ENCODE data around the gene HCAR1. TPM values are rescaled to one million over a fixed set of nuclear protein-coding genes. Genes with fewer than 3 reads are reported as not detected.

The HCAR1 gene
- total and polyA plus RNA-seq, 2 donors (not counting 1 experiment from before 2014, with no cell fraction given), result 0.06 TPM; not detected in 1

GRCh38 chr12:122754790-122755189 is 24.1 kb upstream of the HCAR1 start:
- 100% methylated on average over 1 of the region's 1 CpG for WGBS (ENCODE audit: insufficient coverage)
- Mint-ChIP-seq H3K27me3 (no peaks in the 10 kb centered on the region), H3K4me3 (no peak overlapping the region), H3K4me1 (peaks cover 48% of the 10 kb centered on the region), H3K27ac (peak overlapping the region; percentile 20), H3K9me3 (ENCODE audit: insufficient read depth) (no peaks in the 10 kb centered on the region)
- no peaks in the 10 kb centered on the region for H3K9me3 ChIP-seq (ENCODE audit: control extremely low read depth in 1 of 3, control insufficient read depth in 2 of 3, insufficient read depth in 1 of 3, low read length in 2 of 3)
- no peak overlapping the region for H3K4me3 ChIP-seq (ENCODE audit: control extremely low read depth in 1 of 5, extremely low read depth in 1 of 5, insufficient read depth in 1 of 5, low read depth in 2 of 5, low read length in 4 of 5)
- peaks cover 25% of the 10 kb centered on the region for H4K20me1 ChIP-seq (ENCODE audit: control insufficient read depth, insufficient read depth, low read length, poor library complexity, severe bottlenecking)
- H3K79me2 ChIP-seq (ENCODE audit: control insufficient read depth, insufficient read depth, low read length), result peaks cover 52% of the 10 kb centered on the region
- intact Hi-C loops (cut with micrococcal nuclease), result loop anchor here (5.0 kb wide), 1 partner anchor 417 kb away; no protein-coding TSS in a partner anchor
- ATAC-seq (ENCODE audit: low read depth) (no peak), DNase-seq (no peak)
- POLR2A ChIA-PET, result interaction anchor here (0.6 kb wide), 1 partner anchor 379 kb away, joined by 10 read pairs; no protein-coding TSS in a partner anchor
- TF ChIP-seq EZH2 (IDR thresholded peaks at IDR 0.05; ENCODE audit: borderline replicate concordance, insufficient read depth, low read depth, low read length, poor library complexity, severe bottlenecking) (no peak), CTCF (IDR thresholded peaks at IDR 0.05) (no peak)
- CTCF ChIA-PET, result no interaction called here
- H2AFZ ChIP-seq (ENCODE audit: insufficient read depth, low read depth, low read length, poor library complexity, severe bottlenecking), result no peak overlapping the region
- H3K27me3 ChIP-seq (replicated peaks in 1 of 4; ENCODE audit: control extremely low read depth in 1 of 4, control insufficient read depth in 3 of 4, insufficient read depth in 4 of 4, low read length in 3 of 4), result no peaks in the 10 kb centered on the region
- no peak overlapping the region for H3K27ac ChIP-seq (ENCODE audit: low read length in 2 of 2)
- H3K4me1 ChIP-seq (ENCODE audit: control insufficient read depth in 2 of 2, insufficient read depth in 2 of 2, low read length in 2 of 2), result peaks cover 13 to 23% of the 10 kb centered on the region in 2 donors
- H3K36me3 ChIP-seq (replicated peaks in 1 of 2; ENCODE audit: control extremely low read depth in 1 of 2, control insufficient read depth in 1 of 2, extremely low read depth in 1 of 2, insufficient read depth in 2 of 2, low read length in 1 of 2), result peaks cover 2 to 57% of the 10 kb centered on the region in 2 experiments
- no peak overlapping the region for H3K9ac ChIP-seq (ENCODE audit: low read length)
- H3K4me2 ChIP-seq (replicated peaks; ENCODE audit: low read depth, low read length, poor library complexity, severe bottlenecking), result no peak overlapping the region

GRCh38 chr12:122753319-122753650 is 22.6 kb upstream of the HCAR1 start:
- no peak for DNase-seq
- POLR2A ChIA-PET, result interaction anchor here (0.6 to 1.7 kb wide), 4 partner anchors 21 to 207 kb away, joined by 3 to 4 read pairs (median 3); partner anchors contain the start of gene CCDC62

More at GRCh38 chr12:122753319-122753650, 22.6 kb upstream of the HCAR1 start:
- peak overlapping the region; percentile 94 for H3K27ac Mint-ChIP-seq
- Histone ChIP-seq H3K79me2 (ENCODE audit: control insufficient read depth, insufficient read depth, low read length) (peaks cover 43% of the 10 kb centered on the region), H3K27ac (ENCODE audit: low read length in 2 of 2) (peak overlapping the region; percentile 75 to 90), H3K27me3 (replicated peaks in 1 of 4; ENCODE audit: control extremely low read depth in 1 of 4, control insufficient read depth in 3 of 4, insufficient read depth in 4 of 4, low read length in 3 of 4) (no peaks in the 10 kb centered on the region), H3K36me3 (replicated peaks in 1 of 2; ENCODE audit: control extremely low read depth in 1 of 2, control insufficient read depth in 1 of 2, extremely low read depth in 1 of 2, insufficient read depth in 2 of 2, low read length in 1 of 2) (peaks cover 0 to 45% of the 10 kb centered on the region in 2 experiments), H3K9ac (ENCODE audit: low read length) (peak overlapping the region; percentile 82), H4K20me1 (ENCODE audit: control insufficient read depth, insufficient read depth, low read length, poor library complexity, severe bottlenecking) (peaks cover 11% of the 10 kb centered on the region), H2AFZ (ENCODE audit: insufficient read depth, low read depth, low read length, poor library complexity, severe bottlenecking) (peak overlapping the region; percentile 88), H3K4me3 (ENCODE audit: control extremely low read depth in 1 of 5, extremely low read depth in 1 of 5, insufficient read depth in 1 of 5, low read depth in 2 of 5, low read length in 4 of 5) (peak overlapping the region; percentile 60 to 83 (median 77)), H3K4me2 (replicated peaks; ENCODE audit: low read depth, low read length, poor library complexity, severe bottlenecking) (peak overlapping the region; percentile 75), H3K4me1 (ENCODE audit: control insufficient read depth in 2 of 2, insufficient read depth in 2 of 2, low read length in 2 of 2) (peaks cover 13 to 23% of the 10 kb centered on the region in 2 donors), H3K9me3 (ENCODE audit: control extremely low read depth in 1 of 3, control insufficient read depth in 2 of 3, insufficient read depth in 1 of 3, low read length in 2 of 3) (no peaks in the 10 kb centered on the region)
- intact Hi-C loops (cut with micrococcal nuclease), result loop anchor here (2.0 to 5.0 kb wide), 3 partner anchors 22 to 416 kb away; partner anchors contain the start of genes ABCB9 and CCDC62
- no peak for TF ChIP-seq EZH2 (IDR thresholded peaks at IDR 0.05; ENCODE audit: borderline replicate concordance, insufficient read depth, low read depth, low read length, poor library complexity, severe bottlenecking)
- no peak for TF ChIP-seq CTCF (IDR thresholded peaks at IDR 0.05)
- no peaks in the 10 kb centered on the region for H3K27me3 Mint-ChIP-seq
- WGBS (ENCODE audit: insufficient coverage), result 0% methylated on average over 4 of the region's 5 CpGs
- CTCF ChIA-PET, result interaction anchor here (0.6 to 3.1 kb wide), 7 partner anchors 18 to 354 kb away, joined by 3 to 48 read pairs (median 4); no protein-coding TSS in a partner anchor
- ATAC-seq (ENCODE audit: low read depth), result no peak
- H3K4me1 Mint-ChIP-seq, result peaks cover 48% of the 10 kb centered on the region
- no peaks in the 10 kb centered on the region for H3K9me3 Mint-ChIP-seq (ENCODE audit: insufficient read depth)
- H3K4me3 Mint-ChIP-seq, result peak overlapping the region; percentile 96

Data from B cell (primary cell).